ENCODE data around the gene FAM107B. TPM values are rescaled to one million over a fixed set of nuclear protein-coding genes. Genes with fewer than 3 reads are reported as not detected.

FAM107B gene
- total and polyA plus RNA-seq, 2 of the 8 experiments (the other 6 are each of a cell fraction or from before 2014, with no cell fraction given), result 7.5 to 28.1 TPM

DNA sequence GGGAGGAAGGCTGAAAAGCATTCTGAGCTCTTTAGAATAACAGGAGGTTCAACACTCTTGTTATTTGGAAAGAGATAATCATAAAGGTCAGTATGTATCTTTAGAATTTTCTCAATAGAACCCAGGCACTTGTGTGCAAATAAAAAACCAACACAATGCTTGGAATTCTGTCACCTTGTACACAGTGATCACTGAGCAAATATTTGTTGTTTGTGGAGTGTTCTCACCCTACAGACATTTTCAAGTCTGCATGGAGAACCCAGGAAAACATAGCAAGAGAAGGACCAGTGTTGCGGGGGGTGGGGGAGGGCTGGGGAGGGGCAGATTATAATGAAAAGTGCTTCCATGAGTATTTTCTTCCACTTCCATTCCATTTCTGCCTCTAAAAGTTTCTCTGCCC, 87.4 kb downstream of the FAM107B start (continued):
- TF ChIP-seq BACH1 (IDR thresholded peaks at IDR 0.05; ENCODE audit: low read length), result no peak

Data from H1 (cell line).